ENCODE measurements around the gene PLEK. TPM values are rescaled to one million over a fixed set of nuclear protein-coding genes. Genes with fewer than 3 reads are reported as not detected.

Gene PLEK
- total RNA-seq, 3 donors from 2014 or later (not counting 1 experiment from before 2014, with no cell fraction given): 307 to 368 (median 333) TPM

DNA sequence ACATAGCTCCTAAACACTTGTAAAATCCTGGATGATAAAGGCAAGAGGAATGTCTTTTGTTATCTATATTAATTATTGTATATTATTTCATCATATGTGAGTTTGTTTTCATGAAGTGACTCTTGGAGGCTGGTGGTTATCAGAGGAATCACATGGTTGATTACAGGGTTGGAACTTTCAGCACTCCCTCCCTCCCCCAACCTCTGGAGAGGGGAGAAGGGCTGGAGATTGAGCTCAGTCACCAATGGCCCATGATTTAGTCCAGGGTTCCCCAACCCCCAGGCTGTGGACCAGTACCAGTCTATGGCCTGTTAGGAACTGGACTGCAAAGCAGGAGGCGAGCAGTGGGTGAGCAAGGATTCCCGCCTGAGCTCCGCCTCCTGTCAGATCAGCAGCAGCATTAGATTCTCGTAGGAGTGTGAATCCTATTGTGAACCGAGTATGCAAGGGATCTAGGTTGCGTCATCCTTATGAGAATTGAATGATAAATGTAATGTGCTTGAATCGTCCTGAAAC lies 64.3 kb downstream of the PLEK start:
- Histone ChIP-seq H3K4me1 (ENCODE audit: control insufficient read depth, insufficient read depth, low read length) (peaks cover 49% of the 10 kb centered on the region), H3K36me3 (ENCODE audit: control insufficient read depth, insufficient read depth, low read length) (no peaks in the 10 kb centered on the region), H3K4me3 (ENCODE audit: low read length) (no peak overlapping the region), H3K27ac (ENCODE audit: low read length) (no peak overlapping the region), H3K27me3 (ENCODE audit: control insufficient read depth, insufficient read depth, low read length) (no peaks in the 10 kb centered on the region), H3K9me3 (ENCODE audit: control insufficient read depth, insufficient read depth, low read length) (no peaks in the 10 kb centered on the region)
- no peaks in the 10 kb centered on the region for H3K9me3 Mint-ChIP-seq
- no peak overlapping the region for H3K27ac Mint-ChIP-seq
- H3K36me3 Mint-ChIP-seq: no peaks in the 10 kb centered on the region
- H3K4me1 Mint-ChIP-seq: peaks cover 29 to 30% of the 10 kb centered on the region in 2 donors
- ATAC-seq: no peak
- TF ChIP-seq, protein P1, sequence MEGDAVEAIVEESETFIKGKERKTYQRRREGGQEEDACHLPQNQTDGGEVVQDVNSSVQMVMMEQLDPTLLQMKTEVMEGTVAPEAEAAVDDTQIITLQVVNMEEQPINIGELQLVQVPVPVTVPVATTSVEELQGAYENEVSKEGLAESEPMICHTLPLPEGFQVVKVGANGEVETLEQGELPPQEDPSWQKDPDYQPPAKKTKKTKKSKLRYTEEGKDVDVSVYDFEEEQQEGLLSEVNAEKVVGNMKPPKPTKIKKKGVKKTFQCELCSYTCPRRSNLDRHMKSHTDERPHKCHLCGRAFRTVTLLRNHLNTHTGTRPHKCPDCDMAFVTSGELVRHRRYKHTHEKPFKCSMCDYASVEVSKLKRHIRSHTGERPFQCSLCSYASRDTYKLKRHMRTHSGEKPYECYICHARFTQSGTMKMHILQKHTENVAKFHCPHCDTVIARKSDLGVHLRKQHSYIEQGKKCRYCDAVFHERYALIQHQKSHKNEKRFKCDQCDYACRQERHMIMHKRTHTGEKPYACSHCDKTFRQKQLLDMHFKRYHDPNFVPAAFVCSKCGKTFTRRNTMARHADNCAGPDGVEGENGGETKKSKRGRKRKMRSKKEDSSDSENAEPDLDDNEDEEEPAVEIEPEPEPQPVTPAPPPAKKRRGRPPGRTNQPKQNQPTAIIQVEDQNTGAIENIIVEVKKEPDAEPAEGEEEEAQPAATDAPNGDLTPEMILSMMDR (IDR thresholded peaks at IDR 0.05): no peak
- H3K4me3 Mint-ChIP-seq: no peak overlapping the region
- H3K27me3 Mint-ChIP-seq (ENCODE audit: low read depth in 2 of 2): no peaks in the 10 kb centered on the region
- DNase-seq: no peak
- 95% methylated on average over 7 of the region's 7 CpGs for WGBS (ENCODE audit: insufficient coverage)
- intact Hi-C loops (cut with micrococcal nuclease): no loop called here

GRCh38 chr2:68431316-68431972 lies 66.4 kb downstream of the PLEK start:
- no peak overlapping the region for H3K27ac Mint-ChIP-seq
- peaks cover 39 to 45% of the 10 kb centered on the region in 2 donors for H3K4me1 Mint-ChIP-seq
- Histone ChIP-seq H3K4me3 (ENCODE audit: low read length) (no peak overlapping the region), H3K27ac (ENCODE audit: low read length) (no peak overlapping the region), H3K36me3 (ENCODE audit: control insufficient read depth, insufficient read depth, low read length) (no peaks in the 10 kb centered on the region), H3K27me3 (ENCODE audit: control insufficient read depth, insufficient read depth, low read length) (no peaks in the 10 kb centered on the region), H3K4me1 (ENCODE audit: control insufficient read depth, insufficient read depth, low read length) (peaks cover 29% of the 10 kb centered on the region), H3K9me3 (ENCODE audit: control insufficient read depth, insufficient read depth, low read length) (no peaks in the 10 kb centered on the region)
- H3K4me3 Mint-ChIP-seq: no peak overlapping the region
- ATAC-seq: no peak
- no peaks in the 10 kb centered on the region for H3K27me3 Mint-ChIP-seq (ENCODE audit: low read depth in 2 of 2)
- no peaks in the 10 kb centered on the region for H3K9me3 Mint-ChIP-seq
- DNase-seq: no peak
- no peaks in the 10 kb centered on the region for H3K36me3 Mint-ChIP-seq
- intact Hi-C loops (cut with micrococcal nuclease): no loop called here
- 86% methylated on average over 8 of the region's 8 CpGs for WGBS (ENCODE audit: insufficient coverage)
- TF ChIP-seq, protein P1 (IDR thresholded peaks at IDR 0.05): no peak

DNA sequence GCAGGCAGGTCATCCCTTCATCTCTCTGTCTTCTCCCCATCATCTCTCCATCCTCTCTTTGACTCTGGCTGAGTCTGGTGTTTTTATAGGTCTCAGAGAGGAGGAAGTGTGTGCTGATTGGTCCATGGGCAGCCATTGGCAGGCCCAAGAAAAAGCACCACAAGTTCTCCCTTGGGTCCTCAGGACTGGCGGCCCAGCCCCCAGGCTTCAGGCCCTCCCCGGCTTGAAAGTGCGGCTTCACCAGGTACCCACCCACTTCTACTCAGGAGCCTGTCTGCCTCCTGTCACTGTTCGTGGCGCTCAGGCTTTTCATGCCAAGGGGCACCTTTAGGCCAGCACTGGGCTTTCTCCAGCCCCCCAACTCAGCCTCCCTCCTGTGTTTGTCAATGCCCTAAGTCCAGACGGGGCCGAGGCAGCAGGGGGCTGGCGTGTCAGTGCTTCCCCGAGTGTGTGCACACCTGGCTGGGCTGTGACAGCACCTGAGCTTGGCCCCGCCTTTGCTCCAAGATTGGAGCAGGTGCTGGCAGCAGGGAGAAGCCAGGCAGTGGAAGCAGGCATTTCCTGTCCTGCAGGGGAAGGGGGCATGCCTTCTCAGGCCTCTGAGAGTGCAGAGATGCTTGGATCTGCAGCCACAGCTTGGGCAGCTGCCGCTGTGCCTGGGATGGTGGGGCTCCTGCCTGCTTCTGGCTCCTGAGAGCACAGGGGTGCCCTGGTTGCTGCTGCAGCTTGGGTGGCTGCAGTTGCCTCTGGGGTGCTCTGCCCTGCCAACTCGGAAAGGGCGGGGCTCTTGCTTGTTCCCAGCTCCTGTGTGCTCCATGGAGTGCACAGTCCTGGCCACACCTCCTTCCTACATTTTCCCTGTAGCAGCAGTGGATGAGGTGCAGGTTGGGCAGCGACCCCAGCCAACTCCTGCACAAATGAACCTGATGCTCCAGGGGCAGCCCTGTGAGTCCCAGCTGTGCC lies 67.9 kb downstream of the PLEK start:
- H3K4me3 ChIP-seq (ENCODE audit: low read length): no peak overlapping the region
- DNase-seq (no peak), ATAC-seq (no peak)
- H3K4me3 Mint-ChIP-seq: no peak overlapping the region
- TF ChIP-seq, protein P1 (IDR thresholded peaks at IDR 0.05): no peak
- 86% methylated on average over 14 of the region's 14 CpGs for WGBS (ENCODE audit: insufficient coverage)
- no peak overlapping the region for H3K27ac Mint-ChIP-seq
- H3K9me3 ChIP-seq (ENCODE audit: control insufficient read depth, insufficient read depth, low read length): no peaks in the 10 kb centered on the region
- no peaks in the 10 kb centered on the region for H3K36me3 Mint-ChIP-seq
- no peaks in the 10 kb centered on the region for H3K27me3 ChIP-seq (ENCODE audit: control insufficient read depth, insufficient read depth, low read length)
- no peaks in the 10 kb centered on the region for H3K36me3 ChIP-seq (ENCODE audit: control insufficient read depth, insufficient read depth, low read length)
- H3K4me1 Mint-ChIP-seq: peaks cover 32 to 39% of the 10 kb centered on the region in 2 donors
- intact Hi-C loops (cut with micrococcal nuclease): no loop called here
- no peak overlapping the region for H3K27ac ChIP-seq (ENCODE audit: low read length)
- H3K27me3 Mint-ChIP-seq (ENCODE audit: low read depth in 2 of 2): no peaks in the 10 kb centered on the region
- no peaks in the 10 kb centered on the region for H3K9me3 Mint-ChIP-seq
- H3K4me1 ChIP-seq (ENCODE audit: control insufficient read depth, insufficient read depth, low read length): peaks cover 21% of the 10 kb centered on the region

Measured in natural killer cell (primary cell).